ENCODE results near the gene TTF2.
A peak's percentile ranks its signal among the peaks of the same experiment; 100 is the strongest.
"Not testable (repeated sequence)": the region's sequence is repeated elsewhere in the genome, so short reads cannot be mapped to it uniquely, and the experiment has no call there.

TTF2 gene

DNA sequence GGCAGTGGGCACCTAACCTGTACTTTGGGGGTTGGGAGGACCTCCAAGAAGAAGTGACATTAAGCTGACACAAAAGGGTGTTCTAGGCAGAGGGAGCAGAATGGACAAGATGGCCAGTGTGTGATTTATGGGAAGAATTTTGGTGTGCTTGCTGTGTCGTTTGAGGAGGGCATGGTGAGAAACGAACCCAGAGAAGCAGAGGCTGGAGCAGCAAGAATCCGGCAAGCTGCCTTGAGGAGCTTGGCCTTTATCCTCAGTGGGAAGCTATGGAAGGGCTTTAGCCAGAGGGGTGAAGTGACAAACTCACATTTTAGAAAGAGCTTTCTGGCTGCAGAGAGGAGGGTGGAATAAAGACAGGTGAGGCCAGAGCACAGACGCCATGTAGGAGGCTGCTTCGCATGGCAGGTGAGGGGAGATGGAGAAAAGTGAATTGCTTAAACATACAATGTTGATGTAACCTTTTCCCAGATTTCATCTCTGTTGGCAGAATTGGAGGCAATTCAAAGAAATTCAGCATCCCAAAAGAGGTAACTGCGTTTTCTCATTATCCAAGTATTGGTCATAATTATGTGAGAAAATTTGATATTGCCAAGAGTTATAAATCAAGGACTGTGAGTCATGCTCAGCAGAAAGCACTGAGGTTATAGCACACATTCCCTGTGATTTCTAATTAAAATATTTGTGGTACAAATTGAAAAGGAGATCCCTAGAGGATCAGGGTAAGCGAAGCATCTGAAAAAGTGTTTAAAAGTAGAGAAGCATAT, 34.9 kb downstream of the TTF2 start:
- no peak for DNase-seq

DNA sequence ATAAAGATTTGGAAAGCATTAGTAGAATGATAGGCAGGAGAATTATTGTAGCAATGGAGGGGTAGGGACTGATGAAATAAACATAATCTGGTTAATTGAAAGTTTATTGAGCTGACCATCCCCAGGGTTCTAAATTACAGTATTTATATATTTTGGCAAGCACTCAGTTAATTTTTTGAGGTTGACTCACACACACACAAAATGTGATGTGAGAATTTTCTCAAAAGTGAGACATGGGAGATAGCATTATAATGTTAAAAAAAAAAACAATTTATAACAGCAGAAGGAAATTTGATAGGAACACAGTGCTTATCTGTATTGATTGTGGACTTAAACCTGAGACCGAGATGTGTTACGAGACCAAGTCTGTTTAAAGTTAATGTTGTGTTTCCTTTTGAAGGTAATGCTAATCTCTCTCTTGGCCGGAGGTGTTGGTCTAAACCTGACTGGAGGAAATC, 36.9 kb downstream of the TTF2 start:
- no peak for DNase-seq

DNA sequence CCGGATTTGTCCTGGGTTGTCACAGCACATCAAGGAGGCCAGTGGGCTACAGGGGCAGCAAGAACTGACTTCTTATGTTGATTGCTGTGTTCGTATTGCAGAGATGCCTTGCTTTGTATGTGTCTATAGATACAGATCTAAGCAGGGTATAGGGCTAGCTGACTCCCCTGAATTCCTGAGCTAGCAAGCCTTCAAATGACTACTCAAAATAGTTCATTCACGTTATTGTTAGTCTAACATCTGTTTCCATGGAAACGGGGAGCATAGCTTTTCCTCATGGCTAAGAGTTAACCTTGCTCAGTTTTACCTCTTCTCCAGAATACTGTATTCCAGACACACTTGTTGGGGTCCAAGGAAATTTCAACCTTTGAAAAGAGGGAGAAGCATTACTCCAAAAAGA, 37.3 kb downstream of the TTF2 start:
- no peak for DNase-seq

DNA sequence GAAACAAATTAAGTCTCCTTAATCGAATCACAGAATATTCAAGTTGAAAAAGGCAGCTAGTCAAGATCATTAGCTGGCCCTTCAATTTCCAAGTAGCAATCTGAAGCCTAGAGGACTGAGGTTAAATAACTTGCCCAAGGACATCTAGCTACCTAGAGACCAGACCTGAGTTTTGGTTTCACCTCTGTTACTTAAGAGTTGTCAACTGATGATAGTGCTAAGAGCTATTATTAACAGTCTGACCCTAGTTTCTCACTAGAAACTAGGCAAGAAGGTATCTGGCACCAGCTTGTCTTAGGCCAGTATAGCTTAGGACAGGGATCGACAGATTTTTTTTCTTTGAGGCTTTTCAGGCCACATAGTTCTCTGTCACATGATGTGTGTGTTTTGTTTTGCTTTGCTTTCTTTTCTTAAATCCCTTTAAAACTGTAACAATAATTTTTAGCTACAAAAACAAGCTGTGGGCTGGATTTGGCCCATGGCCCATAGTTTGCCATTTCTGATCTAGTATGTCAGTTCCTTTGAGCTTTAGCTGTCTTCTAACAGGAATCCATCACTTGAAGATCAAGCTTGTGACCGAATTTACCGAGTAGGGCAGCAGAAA, 38.3 kb downstream of the TTF2 start:
- DNase-seq: no peak

GRCh38 chr1:117101334-117101733, 41.2 kb downstream of the TTF2 start:
- DNase-seq: no peak

DNA sequence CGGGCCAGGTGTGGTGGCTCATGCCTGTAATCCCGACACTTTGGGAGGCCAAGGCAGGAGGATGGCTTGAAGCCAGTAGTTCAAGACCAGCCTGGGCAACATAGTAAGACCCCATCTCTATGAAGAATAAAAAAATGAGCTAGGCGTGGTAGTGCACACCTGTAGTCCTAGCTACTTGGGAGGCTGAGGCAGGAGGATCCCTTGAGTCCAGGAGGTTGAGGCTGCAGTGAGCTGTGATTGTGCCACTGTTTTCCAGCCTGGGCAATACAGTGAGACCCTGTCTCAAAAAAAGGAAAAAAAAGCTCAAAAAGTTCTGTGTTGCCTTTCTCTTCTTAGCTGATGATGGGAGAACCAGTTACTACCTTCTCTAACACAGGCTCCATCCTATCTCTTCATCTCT, 41.7 kb downstream of the TTF2 start:
- DNase-seq: not testable (repeated sequence)

DNA sequence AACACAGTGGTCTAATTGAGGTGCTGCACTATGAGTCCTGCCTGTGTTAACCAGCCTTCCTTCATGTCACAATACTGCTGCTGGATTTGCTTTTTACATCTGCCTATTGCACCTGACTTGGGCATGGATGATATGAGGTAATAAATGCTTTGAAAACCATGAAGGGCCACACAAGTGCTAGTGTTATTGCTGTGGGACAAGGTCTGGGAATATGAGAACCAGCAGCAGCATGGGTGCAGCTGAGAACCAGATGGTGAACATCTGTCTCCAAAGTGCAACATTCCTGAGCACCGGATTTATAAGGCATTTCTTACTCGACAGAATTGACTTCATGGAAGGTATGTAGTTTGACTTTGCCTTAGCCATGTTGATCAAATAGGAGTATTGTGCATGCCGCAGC, 44.9 kb downstream of the TTF2 start:
- DNase-seq: no peak

DNA sequence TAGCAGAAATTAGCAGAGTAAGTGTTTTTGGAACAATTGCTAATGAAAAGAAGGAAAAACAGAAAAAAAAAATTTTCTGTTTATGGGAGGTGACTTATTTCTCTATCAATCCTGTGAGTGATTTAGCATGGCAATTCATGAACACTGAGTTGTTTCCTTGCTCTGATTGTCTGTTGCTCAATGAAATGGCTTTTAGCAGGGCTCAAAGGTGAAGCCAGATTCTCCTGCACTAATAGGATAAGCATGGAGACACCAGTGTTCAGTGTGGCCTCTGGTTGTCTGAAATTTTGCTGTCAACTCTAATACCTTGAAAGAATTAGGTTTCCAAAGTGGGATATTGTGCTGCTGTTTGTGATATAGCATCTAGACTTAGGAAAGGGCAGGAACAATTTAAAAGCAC, 45.6 kb downstream of the TTF2 start:
- DNase-seq: no peak

- DNase-seq: no peak
These were observed 46.4 kb downstream of the TTF2 start for GRCh38 chr1:117106478-117106877.

DNA sequence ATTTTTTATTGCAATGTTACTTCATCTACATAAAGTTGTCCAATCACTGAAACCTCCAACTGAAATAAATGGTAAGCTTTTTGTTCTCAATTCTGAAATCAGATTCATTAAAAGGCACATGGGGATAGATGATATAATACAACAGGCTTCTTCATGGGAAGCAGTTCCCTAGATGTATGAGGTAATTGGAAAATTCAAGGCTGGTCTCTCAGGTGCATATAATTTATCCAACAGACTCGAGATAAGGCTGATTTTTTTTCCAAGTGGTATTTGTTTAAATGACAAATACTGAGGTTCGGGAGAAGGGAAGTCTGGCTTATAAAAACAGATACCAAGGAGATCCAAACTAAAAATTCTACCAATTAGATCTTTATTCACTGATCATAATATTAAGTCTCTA, 47.2 kb downstream of the TTF2 start:
- DNase-seq: no peak

GRCh38 chr1:117110774-117111173, 50.6 kb downstream of the TTF2 start:
- no peak for DNase-seq

DNA sequence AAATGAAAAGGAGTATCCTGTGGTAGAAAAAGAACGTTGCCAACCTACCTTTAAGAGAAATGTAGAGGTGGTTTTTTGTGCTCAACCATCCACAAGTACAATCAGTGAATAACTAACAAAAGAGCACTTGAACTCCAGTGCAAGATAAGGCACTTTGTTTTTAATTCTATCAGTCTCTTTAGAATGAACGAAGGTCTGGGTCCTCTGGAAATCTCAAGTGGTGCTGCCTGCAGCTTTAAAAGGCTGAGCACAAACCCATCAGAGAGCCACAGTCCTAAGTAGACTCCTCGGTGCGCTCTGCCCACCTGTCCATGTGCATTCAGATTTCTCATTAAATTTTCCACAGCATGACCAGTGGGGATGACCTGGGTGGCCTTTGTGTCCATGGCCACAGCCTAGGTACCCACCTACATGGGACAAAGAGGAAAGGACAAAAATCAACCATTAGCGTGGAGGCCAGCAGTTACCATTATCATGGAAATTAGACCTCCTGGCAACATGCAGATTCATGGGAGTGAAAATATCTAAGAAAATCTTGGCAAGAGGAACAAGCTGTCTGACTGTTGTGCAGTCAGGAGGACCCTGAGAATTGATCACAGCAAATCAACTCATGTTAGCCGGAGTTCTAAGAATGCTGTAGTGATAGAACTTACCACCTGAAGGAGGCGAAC, 52.1 kb downstream of the TTF2 start:
- peak; percentile 63 for DNase-seq

GRCh38 chr1:117113199-117113598, 53.1 kb downstream of the TTF2 start:
- no peak for DNase-seq

GRCh38 chr1:117114877-117115276, 54.8 kb downstream of the TTF2 start:
- DNase-seq: no peak

DNA sequence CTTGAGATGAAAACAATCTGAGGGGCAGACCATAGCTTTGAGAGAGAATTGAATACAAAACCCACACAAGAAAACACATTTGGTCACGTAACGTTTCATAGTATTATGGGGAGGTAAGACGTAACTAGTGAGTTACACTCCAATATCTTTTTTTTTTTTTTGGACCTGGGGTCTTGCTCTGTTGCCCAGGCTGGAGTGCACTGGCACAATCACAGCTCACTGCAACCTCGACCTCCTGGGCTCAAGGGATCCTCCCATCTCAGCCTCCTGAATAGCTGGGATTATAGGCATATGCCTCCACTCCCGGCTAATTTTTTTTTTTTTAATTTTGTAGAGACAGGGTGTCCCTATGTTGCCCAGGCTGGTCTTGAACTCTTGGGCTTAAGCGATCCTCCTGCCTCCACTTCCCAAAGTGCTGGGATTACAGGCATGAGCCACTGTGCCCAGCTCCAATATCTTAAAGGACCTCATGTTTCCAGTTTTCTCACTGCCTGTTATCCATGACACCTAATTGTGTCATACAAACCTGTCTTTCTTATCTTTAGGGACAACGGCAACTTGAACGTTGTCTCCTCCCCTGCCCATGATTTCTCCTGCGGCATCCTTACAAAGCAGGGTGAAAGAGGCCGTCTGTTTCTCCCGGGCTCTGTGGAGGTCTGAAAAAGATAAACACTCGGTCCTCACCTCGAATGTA, 56.1 kb downstream of the TTF2 start:
- no peak for DNase-seq

- no peak for DNase-seq
These were observed 56.6 kb downstream of the TTF2 start for GRCh38 chr1:117116784-117117130.

DNA sequence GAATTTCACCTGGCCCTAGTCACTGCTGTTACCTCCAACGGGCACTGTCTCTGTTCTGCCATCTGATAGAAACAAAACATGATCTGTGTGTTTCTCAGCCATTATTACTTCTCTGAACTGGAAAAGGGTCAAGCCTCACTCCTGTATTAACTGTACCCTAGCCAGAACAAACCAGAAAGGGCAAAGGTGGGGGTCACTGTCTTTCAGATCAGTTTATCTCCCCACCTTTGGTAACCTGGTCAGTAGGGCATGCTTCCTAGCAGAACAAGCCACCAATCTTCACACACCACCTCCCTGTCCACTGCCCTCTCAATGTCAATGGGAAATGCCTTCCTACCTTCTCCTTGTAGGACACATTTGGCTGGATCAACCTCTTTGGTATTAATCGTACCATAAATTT, 57.6 kb downstream of the TTF2 start:
- DNase-seq: no peak

- no peak for DNase-seq
These were observed 58.0 kb downstream of the TTF2 start for GRCh38 chr1:117118137-117118536.

- not testable (repeated sequence) for DNase-seq
These were observed 59.0 kb downstream of the TTF2 start for GRCh38 chr1:117119144-117119543.

- no peak for DNase-seq
These were observed 60.9 kb downstream of the TTF2 start for GRCh38 chr1:117120774-117121588.

DNA sequence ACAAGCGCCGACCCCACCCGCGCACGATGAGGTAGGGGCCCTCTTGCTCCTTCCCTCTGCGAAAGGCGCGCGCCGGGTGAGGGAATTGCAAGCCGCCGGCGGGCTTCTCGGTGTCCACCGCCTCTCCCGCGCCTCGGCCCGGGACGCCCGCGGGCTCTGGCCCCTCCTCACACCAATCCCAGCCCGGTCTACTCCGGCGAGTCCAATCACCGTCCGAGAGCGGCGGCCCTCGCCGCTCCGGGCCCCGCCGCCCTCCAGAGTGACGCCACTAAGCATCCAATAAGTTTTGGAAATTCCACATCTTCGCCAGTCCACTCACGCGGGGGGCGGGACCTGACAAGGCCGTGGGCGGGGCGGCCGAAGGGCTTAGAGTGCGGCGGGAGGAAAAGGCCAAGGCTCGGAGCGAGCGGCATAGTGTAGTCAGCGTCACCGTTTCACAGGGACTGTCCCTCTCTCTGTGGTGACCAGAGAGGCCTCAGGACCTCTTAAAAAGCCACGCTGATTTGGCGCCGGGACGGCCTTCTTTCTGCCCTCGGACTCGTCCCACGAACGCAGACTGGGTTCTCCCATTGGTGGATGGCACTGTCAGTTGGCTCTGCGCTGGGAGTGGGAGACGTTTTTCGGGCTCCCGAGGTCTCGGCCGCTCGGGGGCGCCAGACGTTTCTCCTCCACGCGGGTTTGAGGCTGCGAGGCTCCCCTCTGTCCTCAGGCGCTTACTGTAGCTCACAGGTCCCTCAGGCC, 61.6 kb downstream of the TTF2 start, which contains the start of gene TRIM45:
Gene TRIM45 (minus strand): TSS at position 161 of the 741 bp plus-strand sequence. CDS start 548 bp downstream, outside the sequence.
- peak; percentile 90 for DNase-seq

All from DMS79 (cell line).